Spleen (tissue), 11 donors: Measurements from ENCODE around the gene PLXNA1. TPM values are rescaled to one million over a fixed set of nuclear protein-coding genes. Genes with fewer than 3 reads are reported as not detected.

Source experiments
- DNase-seq: peaks from one replicate; pipeline ENCODE4 v3.0.0-alpha.2; 2020
- H3K27ac ChIP-seq, 8 donors: fragments of 200-600 bp; sonication (generic) in 7 of 8; 1 replicate in 4 of 8; 2 replicates in 4 of 8; pipeline versions ENCODE4 v1.5.0 to v1.8.0; 2016 to 2021; ENCODE audit warnings: inconsistent platforms in 4 of 8, mild to moderate bottlenecking in 4 of 8, moderate library complexity in 1 of 8
- H3K27me3 ChIP-seq, 7 donors: fragments of 200-600 bp; sonication (generic) in 6 of 7; replicated peaks in 1 of 7; 1 replicate in 4 of 7; 2 replicates in 3 of 7; pipeline versions ENCODE4 v1.5.0 to v1.8.0; 2016 to 2021; ENCODE audit warnings: inconsistent platforms in 3 of 7, mild to moderate bottlenecking in 1 of 7
- H3K36me3 ChIP-seq, 6 donors: fragments of 200-600 bp; sonication (generic) in 5 of 6; 1 replicate in 4 of 6; 2 replicates in 2 of 6; pipeline versions ENCODE4 v1.5.0 to v1.8.0; 2016 to 2021; ENCODE audit warnings: inconsistent platforms in 2 of 6
- H3K4me1 ChIP-seq, 6 donors: fragments of 200-600 bp; sonication (generic) in 5 of 6; 1 replicate in 3 of 6; 2 replicates in 3 of 6; pipeline versions ENCODE4 v1.5.0 to v1.8.0; 2016 to 2021; ENCODE audit warnings: inconsistent platforms in 3 of 6
- H3K4me3 ChIP-seq, 8 donors: fragments of 200-600 bp; sonication (generic) in 7 of 8; 1 replicate in 4 of 8; 2 replicates in 4 of 8; pipeline versions ENCODE4 v1.5.0 to v1.8.0; 2016 to 2021; ENCODE audit warnings: inconsistent platforms in 4 of 8, mild to moderate bottlenecking in 4 of 8, moderate library complexity in 2 of 8
- H3K9me3 ChIP-seq, 8 donors: fragments of 200-600 bp; sonication (generic) in 7 of 8; 1 replicate in 4 of 8; 2 replicates in 4 of 8; pipeline versions ENCODE4 v1.5.0 to v1.8.0; 2016 to 2021; ENCODE audit warnings: inconsistent platforms in 4 of 8
- POLR2A ChIP-seq, 3 donors: fragments of 450-650 bp; IDR thresholded peaks; one replicate each; pipeline ENCODE4 v1.5.1; 2017; ENCODE audit warnings: antibody characterized with exemption in 3 of 3, mild to moderate bottlenecking in 1 of 3
- POLR2AphosphoS5 ChIP-seq, 3 donors: sonication (generic); formaldehyde crosslinking; IDR thresholded peaks; one replicate each; pipeline ENCODE4 v1.5.1; 2017; ENCODE audit warnings: antibody characterized with exemption in 3 of 3
- WGBS, 5 donors: extraction: QIAGEN DNeasy Blood & Tissue Kit in 3 of 5; methylation state at CpG; one replicate each; pipeline versions ENCODE4 v1.1.5 to v1.1.7; 2013 to 2018; 5-methylcytosine and 5-hydroxymethylcytosine counted together
- intact Hi-C: fragments of 100-400 bp; cut with DNase I; formaldehyde crosslinking; loops from one replicate; pipeline ENCODE4 v1.15.0; 2023; ENCODE audit warnings: low total_unique reads
- polyA plus RNA-seq, 3 donors: library from polyadenylated mRNA; stranded (reverse); fragments of 200-250 nt; gene quantifications; one replicate each; pipeline ENCODE4 v1.2.1, GENCODE V29; 2013
- total RNA-seq, 7 donors: library from RNA; depleted of rRNA in 3 of 7; stranded (reverse); fragments of >200 nt in 3 of 7; fragmentation: NEBNext Ultra II Directional in 4 of 7; extraction: Animal tissue kit (Norgen Biotek cat#: 25700) in 4 of 7; gene quantifications; one replicate each; pipeline versions ENCODE4 v1.1.0 to v1.2.1, GENCODE V29; 2016 to 2021
- TF ChIP-seq, protein P1 (sequence below), 11 experiments: fragments of 200-600 bp in 7 of 11; fragments of 450-650 bp in 4 of 11; sonication (generic) in 4 of 11; IDR thresholded peaks in 8 of 11; conservative IDR thresholded peaks in 3 of 11; 1 replicate in 7 of 11; 2 replicates in 4 of 11; pipeline versions ENCODE4 v1.4.0 to v1.8.0; 2016 to 2021; ENCODE audit warnings: antibody characterized with exemption in 11 of 11, inconsistent platforms in 4 of 11, mild to moderate bottlenecking in 1 of 11
- donor health status: healthy with polysubstance abuse.
- donor health status: DM: no; HTN: no; CAD: no; lungs with moderate emphysema.
- donor health status: DM: no; HTN: no; CAD: no.
- donor health status: Bipolar disorder and iron deficiency.
- donor health status: healthy.
- donor health status: DM: no; HTN: no; CAD: no.
- donor health status: DM: yes; HTN: yes; CAD: no.

PLXNA1 gene
- total and polyA plus RNA-seq, 10 donors, result 3.7 to 47.6 (median 31.0) TPM

DNA sequence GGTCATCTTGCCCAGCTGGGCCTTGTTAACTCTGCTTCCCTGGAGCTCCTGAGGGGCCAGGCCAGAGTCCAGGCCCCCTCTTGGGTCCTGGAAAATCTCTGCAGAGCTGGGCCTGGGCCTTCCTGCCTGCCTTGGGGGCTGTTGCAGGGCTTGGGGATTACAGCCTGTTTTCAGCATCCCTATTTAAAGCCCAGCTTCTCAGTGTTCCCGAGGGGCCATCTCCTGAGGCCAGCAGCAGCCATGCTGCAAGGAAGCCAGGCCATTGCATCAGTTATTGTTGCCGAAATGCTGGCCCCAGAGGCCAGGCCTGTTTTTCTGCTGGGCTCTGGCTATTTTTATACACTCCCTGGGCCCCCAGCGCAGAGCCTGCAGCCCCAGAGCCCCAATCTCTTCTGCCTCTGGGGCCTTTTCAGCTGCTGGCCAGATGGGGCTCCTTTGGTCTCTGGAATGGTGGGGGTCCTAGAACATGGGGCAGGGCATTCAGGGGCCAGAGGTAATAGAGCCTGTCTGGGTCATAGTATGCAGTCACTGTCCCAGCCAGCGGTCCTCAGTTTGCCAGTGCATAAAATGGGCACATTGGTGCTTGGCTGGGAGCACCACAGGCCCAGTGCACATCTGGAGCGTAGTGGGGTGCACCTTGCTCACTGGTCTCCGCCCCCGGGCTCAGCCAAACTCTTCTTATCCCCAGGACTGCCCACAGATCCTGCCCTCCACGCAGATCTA is 28.5 kb downstream of the PLXNA1 start:
- Histone ChIP-seq H3K4me3 (no peak overlapping the region), H3K27me3 (no peaks in the 10 kb centered on the region), H3K27ac (no peak overlapping the region), H3K9me3 (no peaks in the 10 kb centered on the region), H3K36me3 (peaks cover 0 to 70% (median 28%) of the 10 kb centered on the region in 6 donors), H3K4me1 (no peaks in the 10 kb centered on the region)
- WGBS, 5 donors, result 87 to 97% (median 91%) methylated on average over 4 to 8 of the region's 8 CpGs
- DNase-seq, result no peak
- intact Hi-C loops, result no loop called here
- TF ChIP-seq, protein P1, sequence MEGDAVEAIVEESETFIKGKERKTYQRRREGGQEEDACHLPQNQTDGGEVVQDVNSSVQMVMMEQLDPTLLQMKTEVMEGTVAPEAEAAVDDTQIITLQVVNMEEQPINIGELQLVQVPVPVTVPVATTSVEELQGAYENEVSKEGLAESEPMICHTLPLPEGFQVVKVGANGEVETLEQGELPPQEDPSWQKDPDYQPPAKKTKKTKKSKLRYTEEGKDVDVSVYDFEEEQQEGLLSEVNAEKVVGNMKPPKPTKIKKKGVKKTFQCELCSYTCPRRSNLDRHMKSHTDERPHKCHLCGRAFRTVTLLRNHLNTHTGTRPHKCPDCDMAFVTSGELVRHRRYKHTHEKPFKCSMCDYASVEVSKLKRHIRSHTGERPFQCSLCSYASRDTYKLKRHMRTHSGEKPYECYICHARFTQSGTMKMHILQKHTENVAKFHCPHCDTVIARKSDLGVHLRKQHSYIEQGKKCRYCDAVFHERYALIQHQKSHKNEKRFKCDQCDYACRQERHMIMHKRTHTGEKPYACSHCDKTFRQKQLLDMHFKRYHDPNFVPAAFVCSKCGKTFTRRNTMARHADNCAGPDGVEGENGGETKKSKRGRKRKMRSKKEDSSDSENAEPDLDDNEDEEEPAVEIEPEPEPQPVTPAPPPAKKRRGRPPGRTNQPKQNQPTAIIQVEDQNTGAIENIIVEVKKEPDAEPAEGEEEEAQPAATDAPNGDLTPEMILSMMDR (IDR thresholded peaks at IDR 0.05 in 8 of 11, conservative IDR thresholded peaks at IDR 0.05 in 3 of 11), result no peak
- TF ChIP-seq POLR2A (IDR thresholded peaks at IDR 0.05), result no peak
- no peak for TF ChIP-seq POLR2AphosphoS5 (IDR thresholded peaks at IDR 0.05)

DNA sequence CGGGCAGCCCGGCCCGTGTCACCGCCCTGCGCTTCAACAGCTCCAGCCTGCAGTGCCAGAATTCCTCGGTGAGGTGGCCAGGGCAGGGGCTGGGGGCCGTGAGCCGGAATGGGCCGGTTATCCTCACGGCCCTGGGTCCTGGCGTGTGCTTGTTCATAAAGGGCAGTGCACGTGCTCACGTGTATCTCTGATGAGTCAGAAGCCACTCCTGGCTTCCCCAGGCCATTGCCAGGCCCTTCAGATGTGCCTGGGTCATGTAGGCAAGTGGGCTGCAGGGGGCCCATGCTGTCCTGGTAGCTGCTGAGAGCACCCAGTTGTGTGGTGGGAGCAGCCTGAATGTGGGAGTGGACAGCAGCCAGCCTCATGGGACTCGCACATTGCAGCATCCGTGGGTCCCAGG is 29.2 kb downstream of the PLXNA1 start:
- H3K27me3 ChIP-seq, result no peaks in the 10 kb centered on the region
- no peaks in the 10 kb centered on the region for H3K4me1 ChIP-seq
- no peak overlapping the region for H3K4me3 ChIP-seq
- H3K36me3 ChIP-seq, result peaks cover 0 to 76% (median 32%) of the 10 kb centered on the region in 6 donors
- DNase-seq, result no peak
- intact Hi-C loops, result no loop called here
- H3K9me3 ChIP-seq, result no peaks in the 10 kb centered on the region
- H3K27ac ChIP-seq, result no peak overlapping the region
- 92 to 100% (median 95%) methylated on average over 1 to 15 of the region's 15 CpGs for WGBS, 5 donors
- TF ChIP-seq, protein P1 (IDR thresholded peaks at IDR 0.05 in 8 of 11, conservative IDR thresholded peaks at IDR 0.05 in 3 of 11), result no peak
- no peak for TF ChIP-seq POLR2AphosphoS5 (IDR thresholded peaks at IDR 0.05)
- TF ChIP-seq POLR2A (IDR thresholded peaks at IDR 0.05), result no peak

DNA sequence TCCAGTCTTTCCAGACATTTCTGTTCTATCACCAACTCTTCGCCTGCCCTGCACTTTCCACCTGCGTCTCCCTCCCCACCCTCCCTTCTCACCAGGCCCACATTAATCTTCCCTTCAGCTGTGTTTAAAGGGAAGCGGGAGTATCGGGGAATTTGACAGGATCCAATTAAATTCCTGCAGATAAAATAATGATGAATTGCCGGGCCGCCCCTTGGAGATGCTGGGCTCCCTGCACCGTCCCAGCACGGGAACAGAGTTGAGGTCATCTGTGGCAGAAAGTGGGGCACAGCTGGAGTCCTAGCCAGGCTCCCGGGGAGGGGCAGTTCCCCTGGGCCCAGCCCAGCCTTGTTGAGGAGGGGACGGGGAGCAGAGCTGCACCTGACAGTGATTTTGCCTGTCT is 30.3 kb downstream of the PLXNA1 start:
- Histone ChIP-seq H3K27me3 (no peaks in the 10 kb centered on the region), H3K9me3 (no peaks in the 10 kb centered on the region), H3K4me1 (no peaks in the 10 kb centered on the region), H3K4me3 (no peak overlapping the region), H3K36me3 (peaks cover 0 to 76% (median 43%) of the 10 kb centered on the region in 6 donors), H3K27ac (no peak overlapping the region)
- DNase-seq, result no peak
- 86 to 89% (median 87%) methylated on average over 9 to 10 of the region's 10 CpGs for WGBS, 5 donors
- TF ChIP-seq POLR2A (IDR thresholded peaks at IDR 0.05) (no peak), POLR2AphosphoS5 (IDR thresholded peaks at IDR 0.05) (no peak)
- TF ChIP-seq, protein P1 (IDR thresholded peaks at IDR 0.05 in 8 of 11, conservative IDR thresholded peaks at IDR 0.05 in 3 of 11), result no peak
- intact Hi-C loops, result no loop called here

DNA sequence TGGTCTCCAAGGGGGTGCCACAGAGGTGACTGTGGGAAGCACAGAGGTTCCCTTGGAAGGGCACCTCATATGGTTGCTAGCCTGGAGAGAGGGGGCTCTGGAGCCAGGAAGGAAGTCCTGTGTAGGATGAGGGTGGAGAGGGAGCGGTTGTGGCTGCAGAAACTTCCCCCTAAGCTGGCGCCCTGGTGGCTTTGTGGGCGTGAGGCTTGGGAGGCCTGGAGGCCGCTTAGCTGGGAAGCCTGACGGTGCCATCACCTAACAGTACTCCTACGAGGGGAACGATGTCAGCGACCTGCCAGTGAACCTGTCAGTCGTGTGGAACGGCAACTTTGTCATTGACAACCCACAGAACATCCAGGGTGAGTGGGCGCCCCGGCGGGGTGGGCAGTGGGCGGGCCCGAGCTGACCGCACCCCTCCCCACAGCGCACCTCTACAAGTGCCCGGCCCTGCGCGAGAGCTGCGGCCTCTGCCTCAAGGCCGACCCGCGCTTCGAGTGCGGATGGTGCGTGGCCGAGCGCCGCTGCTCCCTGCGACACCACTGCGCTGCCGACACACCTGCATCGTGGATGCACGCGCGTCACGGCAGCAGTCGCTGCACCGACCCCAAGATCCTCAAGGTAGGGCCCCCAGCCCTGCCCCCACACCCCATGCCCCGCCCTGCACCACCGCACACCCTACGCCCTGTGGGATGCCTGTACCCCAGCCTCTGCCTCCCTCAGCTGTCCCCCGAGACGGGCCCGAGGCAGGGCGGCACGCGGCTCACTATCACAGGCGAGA is 31.0 kb downstream of the PLXNA1 start:
- Histone ChIP-seq H3K27me3 (no peaks in the 10 kb centered on the region), H3K4me1 (no peaks in the 10 kb centered on the region), H3K4me3 (no peak overlapping the region), H3K27ac (no peak overlapping the region), H3K36me3 (peaks cover 0 to 81% (median 49%) of the 10 kb centered on the region in 6 donors), H3K9me3 (no peaks in the 10 kb centered on the region)
- 83 to 86% (median 85%) methylated on average over 39 to 50 of the region's 50 CpGs for WGBS, 5 donors
- intact Hi-C loops, result no loop called here
- TF ChIP-seq POLR2A (IDR thresholded peaks at IDR 0.05) (no peak), POLR2AphosphoS5 (IDR thresholded peaks at IDR 0.05) (no peak)
- TF ChIP-seq, protein P1 (IDR thresholded peaks at IDR 0.05 in 8 of 11, conservative IDR thresholded peaks at IDR 0.05 in 3 of 11), result no peak
- DNase-seq, result no peak
